GM19452 (cell line): ENCODE results near the gene SCAF1.

Source experiments
- ATAC-seq: cut with Tn5 transposase; IDR thresholded peaks from one replicate; pipeline ENCODE4 v1.9.1; 2021; ENCODE audit not compliant: unreplicated experiment

SCAF1 gene

DNA sequence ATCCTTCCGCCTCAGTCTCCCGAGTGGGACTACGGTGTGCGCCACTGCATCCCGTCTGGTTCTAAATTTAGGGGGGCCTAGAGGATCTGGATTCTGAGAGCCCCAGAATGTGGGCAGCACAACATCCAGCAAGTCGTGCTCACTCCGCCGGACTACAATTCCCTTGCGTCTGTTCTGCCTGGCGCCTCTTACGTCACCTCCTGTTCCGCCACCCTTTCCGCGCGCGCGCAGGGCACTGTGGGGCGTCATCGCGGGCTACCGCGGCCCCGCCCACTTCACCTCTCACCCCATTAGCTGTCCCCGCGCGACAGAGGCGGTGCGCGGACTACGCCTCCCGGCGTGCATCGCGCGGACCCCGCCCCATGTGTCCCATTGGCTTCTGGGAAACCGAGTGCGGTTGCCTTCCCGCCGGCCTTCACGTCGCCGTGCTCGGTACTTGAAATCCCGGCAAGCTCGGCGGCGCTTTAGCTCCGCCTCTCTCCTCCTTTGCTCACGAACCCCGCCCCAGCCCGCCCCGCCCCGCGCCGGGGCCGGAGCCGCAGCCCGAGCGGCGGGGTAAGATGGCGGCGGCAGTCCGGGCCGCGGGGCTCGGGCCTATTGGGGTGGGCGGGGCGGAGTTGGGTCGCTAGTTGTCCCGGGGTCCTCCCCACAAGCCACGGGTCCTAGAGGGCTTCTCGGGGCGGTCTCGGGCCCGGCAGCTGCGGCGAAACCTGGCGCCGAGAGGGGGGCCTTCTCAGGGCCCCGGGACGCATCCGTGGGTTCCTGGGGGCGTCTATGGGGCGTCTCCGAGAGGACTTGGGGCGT, at the start of gene SCAF1:
SCAF1 (plus strand) TSS at position 522 of the 804 bp plus-strand sequence. CDS start 2,818 bp downstream, outside the sequence.
- ATAC-seq: peak; percentile 57

GRCh38 chr19:49592486-49593232, 49.4 kb upstream of the SCAF1 start:
- no peak for ATAC-seq

- peak; percentile 41 for ATAC-seq
These were observed 48.5 kb upstream of the SCAF1 start for GRCh38 chr19:49593233-49594113.

DNA sequence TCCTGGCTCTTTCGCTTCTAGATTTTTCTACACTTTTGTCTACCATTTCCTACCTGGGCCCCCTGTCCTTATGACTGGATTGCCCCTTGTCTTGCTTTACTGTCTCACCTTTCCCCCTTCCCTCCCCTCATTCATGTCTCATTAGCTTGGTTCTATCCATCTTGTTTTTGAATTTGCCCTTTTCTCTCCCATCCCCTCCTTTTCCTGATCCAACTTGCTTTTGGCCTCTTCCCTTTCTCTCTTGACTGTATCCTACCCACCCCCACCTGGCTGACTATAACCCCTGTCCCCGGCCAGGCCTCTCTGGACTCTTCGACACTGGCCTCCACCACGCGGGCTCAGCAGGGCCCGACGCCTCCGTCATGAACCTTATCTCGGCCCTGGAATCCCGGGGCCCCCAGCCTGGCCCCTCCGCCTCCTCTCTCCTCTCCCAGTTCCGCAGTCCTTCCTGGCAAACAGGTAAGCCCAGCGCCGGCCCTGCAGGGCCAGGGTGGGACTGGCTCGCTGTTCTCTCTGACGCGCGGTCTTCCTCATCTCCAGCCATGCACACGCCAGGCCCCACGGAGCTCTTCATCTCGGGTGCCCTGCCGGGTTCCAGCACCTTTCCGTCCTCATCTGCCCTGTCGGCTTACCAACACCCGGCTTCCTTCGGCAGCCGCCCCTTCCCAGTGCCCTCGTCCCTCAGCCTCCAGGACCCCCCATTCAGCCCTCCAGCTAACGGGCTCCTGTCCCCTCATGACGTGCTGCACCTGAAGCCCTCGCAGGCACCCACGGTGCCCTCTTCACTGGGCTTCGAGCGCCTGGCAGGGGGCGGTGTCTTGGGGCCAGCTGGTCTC, 47.6 kb upstream of the SCAF1 start:
- ATAC-seq: no peak

- no peak for ATAC-seq
These were observed 46.8 kb upstream of the SCAF1 start for GRCh38 chr19:49594993-49595818.

DNA sequence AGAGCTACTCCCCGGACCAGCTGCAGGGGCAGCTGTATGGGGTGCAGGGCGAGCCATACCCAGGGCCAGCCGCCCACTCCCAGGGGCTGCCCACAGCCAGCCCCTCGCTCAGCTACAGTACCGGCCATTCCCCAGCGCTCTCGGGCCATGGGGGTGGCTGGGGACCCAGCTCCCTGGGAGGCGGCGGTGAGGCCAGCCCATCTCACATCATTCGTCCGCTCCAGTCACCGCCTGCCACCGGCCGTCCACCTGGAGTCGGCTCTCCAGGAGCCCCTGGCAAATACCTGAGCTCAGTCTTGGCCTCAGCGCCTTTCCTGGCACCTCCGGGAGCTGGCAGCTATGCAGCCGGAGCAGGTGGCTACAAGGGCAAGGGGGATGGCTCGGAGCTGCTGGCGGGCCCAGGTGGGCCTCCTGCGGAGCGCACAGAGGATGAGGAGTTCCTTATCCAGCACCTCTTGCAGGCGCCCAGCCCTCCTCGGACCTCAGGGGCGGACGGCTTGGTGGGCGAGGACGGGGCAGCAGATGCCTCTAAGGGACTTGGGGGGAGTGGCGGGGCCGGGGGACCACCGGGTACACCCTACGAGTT, 46.1 kb upstream of the SCAF1 start:
- ATAC-seq: no peak

DNA sequence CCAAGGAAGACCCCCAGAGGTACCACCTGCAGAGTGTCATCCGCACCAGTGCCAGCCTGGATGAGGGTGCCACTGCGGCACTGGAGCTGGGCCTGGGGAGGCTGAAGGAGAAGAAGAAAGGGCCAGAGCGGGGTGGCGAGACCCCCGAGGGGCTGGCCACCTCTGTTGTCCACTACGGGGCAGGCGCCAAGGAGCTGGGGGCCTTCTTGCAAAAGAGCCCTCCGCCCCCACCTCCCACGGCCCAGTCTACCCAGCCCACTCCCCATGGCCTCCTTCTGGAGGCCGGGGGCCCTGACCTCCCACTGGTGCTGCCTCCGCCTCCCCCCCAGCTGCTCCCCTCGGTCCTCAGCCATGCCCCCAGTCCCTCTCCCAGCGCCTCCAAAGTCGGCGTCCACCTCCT, 45.6 kb upstream of the SCAF1 start:
- ATAC-seq: no peak

DNA sequence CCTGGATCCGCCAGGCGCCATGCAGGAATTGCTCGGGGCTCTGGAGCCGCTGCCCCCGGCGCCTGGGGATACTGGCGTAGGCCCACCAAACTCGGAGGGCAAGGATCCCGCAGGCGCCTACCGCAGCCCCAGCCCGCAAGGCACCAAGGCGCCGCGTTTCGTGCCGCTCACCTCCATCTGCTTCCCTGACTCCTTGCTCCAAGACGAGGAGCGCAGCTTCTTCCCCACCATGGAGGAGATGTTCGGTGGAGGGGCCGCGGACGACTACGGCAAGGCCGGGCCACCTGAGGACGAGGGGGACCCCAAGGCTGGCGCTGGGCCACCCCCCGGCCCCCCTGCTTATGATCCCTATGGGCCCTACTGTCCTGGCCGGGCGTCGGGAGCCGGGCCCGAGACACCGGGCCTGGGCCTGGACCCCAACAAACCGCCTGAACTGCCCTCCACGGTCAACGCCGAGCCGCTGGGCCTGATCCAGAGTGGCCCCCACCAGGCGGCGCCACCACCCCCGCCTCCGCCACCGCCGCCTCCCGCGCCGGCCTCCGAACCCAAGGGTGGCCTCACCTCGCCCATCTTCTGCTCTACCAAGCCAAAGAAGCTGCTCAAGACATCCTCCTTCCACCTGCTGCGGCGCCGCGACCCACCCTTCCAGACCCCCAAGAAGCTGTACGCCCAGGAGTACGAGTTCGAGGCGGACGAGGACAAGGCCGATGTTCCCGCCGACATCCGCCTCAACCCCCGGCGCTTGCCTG, 44.9 kb upstream of the SCAF1 start:
- no peak for ATAC-seq

- ATAC-seq: no peak
These were observed 44.4 kb upstream of the SCAF1 start for GRCh38 chr19:49597703-49597974.

- no peak for ATAC-seq
These were observed 42.4 kb upstream of the SCAF1 start for GRCh38 chr19:49599378-49600295.

DNA sequence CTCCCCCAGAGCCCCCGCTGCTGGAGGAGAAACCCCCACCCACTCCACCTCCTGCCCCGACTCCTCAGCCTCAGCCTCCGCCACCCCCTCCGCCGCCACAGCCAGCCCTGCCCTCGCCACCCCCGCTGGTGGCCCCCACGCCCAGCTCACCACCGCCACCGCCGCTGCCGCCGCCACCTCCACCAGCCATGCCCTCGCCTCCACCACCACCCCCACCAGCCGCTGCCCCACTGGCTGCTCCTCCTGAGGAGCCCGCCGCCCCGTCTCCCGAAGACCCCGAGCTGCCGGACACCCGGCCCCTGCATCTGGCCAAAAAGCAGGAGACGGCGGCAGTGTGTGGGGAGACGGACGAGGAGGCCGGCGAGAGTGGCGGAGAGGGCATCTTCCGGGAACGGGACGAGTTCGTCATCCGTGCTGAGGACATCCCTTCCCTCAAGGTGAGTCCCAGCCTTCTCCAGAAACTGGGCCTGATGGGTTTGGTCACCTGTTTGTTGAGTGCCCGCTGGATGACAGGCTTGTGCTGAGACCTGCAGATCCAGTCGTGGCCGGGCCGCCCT, 40.4 kb upstream of the SCAF1 start:
- ATAC-seq: no peak

GRCh38 chr19:49602806-49603205, 39.2 kb upstream of the SCAF1 start:
- no peak for ATAC-seq

GRCh38 chr19:49605605-49606004, 36.4 kb upstream of the SCAF1 start:
- ATAC-seq: no peak

- no peak for ATAC-seq
These were observed 32.4 kb upstream of the SCAF1 start for GRCh38 chr19:49609499-49610092.

DNA sequence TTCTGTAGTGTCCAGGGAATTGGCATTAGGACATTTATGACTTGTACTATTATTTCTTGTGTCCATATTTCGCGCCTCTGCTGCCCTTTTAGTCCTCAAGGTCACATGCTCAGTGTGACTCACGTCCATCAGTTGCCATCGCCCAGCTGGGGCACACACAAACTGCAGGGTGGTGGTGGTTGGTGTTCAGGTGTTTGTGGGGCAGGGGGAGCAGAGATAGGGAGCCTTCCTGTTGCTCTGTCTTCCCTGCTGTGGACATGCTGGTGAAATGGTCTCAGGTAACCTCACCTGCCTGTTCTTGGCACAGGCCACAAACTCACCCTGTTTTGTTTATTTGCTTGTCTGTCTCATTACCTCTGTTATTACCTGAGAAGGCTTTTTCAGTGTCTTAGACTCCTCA, 28.6 kb upstream of the SCAF1 start:
- no peak for ATAC-seq

- no peak for ATAC-seq
These were observed 27.7 kb upstream of the SCAF1 start for GRCh38 chr19:49614096-49614833.
